Endothelial cell of umbilical vein (primary cell): ENCODE measurements around the gene RRAGD.

Source experiments
- EZH2 ChIP-seq: IDR thresholded peaks from 2 replicates; pipeline ENCODE4 v1.6.1; 2012; ENCODE audit warnings: borderline replicate concordance, low read depth, mild to moderate bottlenecking, moderate library complexity, low read length, inconsistent platforms; ENCODE audit not compliant: severe bottlenecking
- FOS ChIP-seq: IDR thresholded peaks from 2 replicates; pipeline ENCODE4 v1.6.1; 2011; ENCODE audit warnings: mild to moderate bottlenecking, low read length, moderate library complexity, borderline replicate concordance; ENCODE audit not compliant: insufficient read depth
- JUN ChIP-seq: IDR thresholded peaks from 2 replicates; pipeline ENCODE4 v1.6.1; 2011; ENCODE audit warnings: borderline replicate concordance, low read depth; ENCODE audit not compliant: insufficient read length, insufficient read depth
- MYC ChIP-seq: IDR thresholded peaks from one replicate; pipeline ENCODE4 v1.6.1; 2011; ENCODE audit warnings: mild to moderate bottlenecking, low read depth, low read length
- POLR2A ChIP-seq: IDR thresholded peaks from 2 replicates; pipeline ENCODE4 v1.6.1; 2012; ENCODE audit warnings: low read depth, mild to moderate bottlenecking, control low read depth, low read length
- POLR2AphosphoS5 ChIP-seq: IDR thresholded peaks from 2 replicates; pipeline ENCODE4 v1.6.1; 2012; ENCODE audit warnings: low read depth, mild to moderate bottlenecking, control low read depth, low read length, moderate library complexity; ENCODE audit not compliant: insufficient read depth
- TF ChIP-seq, protein P1 (sequence below), 2 donors: IDR thresholded peaks; 1 replicate in 1 of 2; 2 replicates in 1 of 2; pipeline ENCODE4 v1.5.1; 2011; ENCODE audit warnings: low read length in 2 of 2, mild to moderate bottlenecking in 2 of 2, moderate library complexity in 2 of 2, control low read depth in 1 of 2, inconsistent platforms in 1 of 2, low read depth in 1 of 2; ENCODE audit not compliant: insufficient read depth in 1 of 2; ENCODE audit errors: extremely low read depth in 1 of 2
- TF ChIP-seq, protein P2 (sequence below): IDR thresholded peaks from 2 replicates; pipeline ENCODE4 v1.6.1; 2011; ENCODE audit not compliant: insufficient read depth, insufficient read length

DNA sequence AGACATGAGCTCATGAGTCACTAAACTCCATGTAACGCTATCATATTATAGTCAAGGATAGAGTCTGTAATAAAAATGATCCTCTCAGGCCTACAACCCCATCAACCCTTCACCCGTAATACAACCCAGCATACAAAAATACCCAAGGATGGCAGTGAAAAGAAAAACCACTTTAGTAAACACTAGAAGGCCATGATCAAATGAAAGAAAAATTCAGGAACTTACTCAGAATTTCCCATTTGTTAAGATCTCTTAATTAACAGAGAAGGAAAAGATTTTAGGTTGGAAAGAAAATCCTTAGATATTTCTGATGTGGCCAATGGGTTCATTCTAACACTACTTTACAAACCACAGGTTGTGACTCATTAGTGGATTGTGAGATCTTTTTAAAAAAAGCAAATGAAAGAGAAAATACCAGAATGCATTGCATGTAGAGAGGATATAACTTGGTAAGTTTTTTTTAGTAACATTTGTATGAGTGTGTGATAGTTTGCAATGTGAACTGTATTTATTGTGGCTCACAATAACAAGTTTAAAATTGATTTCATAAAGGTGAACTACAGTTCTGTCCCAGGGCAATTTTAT is 51.6 kb downstream of the RRAGD start:
- TF ChIP-seq, protein P1, sequence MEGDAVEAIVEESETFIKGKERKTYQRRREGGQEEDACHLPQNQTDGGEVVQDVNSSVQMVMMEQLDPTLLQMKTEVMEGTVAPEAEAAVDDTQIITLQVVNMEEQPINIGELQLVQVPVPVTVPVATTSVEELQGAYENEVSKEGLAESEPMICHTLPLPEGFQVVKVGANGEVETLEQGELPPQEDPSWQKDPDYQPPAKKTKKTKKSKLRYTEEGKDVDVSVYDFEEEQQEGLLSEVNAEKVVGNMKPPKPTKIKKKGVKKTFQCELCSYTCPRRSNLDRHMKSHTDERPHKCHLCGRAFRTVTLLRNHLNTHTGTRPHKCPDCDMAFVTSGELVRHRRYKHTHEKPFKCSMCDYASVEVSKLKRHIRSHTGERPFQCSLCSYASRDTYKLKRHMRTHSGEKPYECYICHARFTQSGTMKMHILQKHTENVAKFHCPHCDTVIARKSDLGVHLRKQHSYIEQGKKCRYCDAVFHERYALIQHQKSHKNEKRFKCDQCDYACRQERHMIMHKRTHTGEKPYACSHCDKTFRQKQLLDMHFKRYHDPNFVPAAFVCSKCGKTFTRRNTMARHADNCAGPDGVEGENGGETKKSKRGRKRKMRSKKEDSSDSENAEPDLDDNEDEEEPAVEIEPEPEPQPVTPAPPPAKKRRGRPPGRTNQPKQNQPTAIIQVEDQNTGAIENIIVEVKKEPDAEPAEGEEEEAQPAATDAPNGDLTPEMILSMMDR (IDR thresholded peaks at IDR 0.05; ENCODE audit: extremely low read depth in 1 of 2, insufficient read depth in 1 of 2, low read depth in 1 of 2, low read length in 2 of 2): no peak
- TF ChIP-seq POLR2A: no peak
- no peak for TF ChIP-seq JUN
- TF ChIP-seq, protein P2, sequence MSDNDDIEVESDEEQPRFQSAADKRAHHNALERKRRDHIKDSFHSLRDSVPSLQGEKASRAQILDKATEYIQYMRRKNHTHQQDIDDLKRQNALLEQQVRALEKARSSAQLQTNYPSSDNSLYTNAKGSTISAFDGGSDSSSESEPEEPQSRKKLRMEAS: no peak
- TF ChIP-seq MYC: no peak
- no peak for TF ChIP-seq EZH2
- no peak for TF ChIP-seq POLR2AphosphoS5
- no peak for TF ChIP-seq FOS
